ENCODE results near the gene DLX1.

DLX1 gene

DNA sequence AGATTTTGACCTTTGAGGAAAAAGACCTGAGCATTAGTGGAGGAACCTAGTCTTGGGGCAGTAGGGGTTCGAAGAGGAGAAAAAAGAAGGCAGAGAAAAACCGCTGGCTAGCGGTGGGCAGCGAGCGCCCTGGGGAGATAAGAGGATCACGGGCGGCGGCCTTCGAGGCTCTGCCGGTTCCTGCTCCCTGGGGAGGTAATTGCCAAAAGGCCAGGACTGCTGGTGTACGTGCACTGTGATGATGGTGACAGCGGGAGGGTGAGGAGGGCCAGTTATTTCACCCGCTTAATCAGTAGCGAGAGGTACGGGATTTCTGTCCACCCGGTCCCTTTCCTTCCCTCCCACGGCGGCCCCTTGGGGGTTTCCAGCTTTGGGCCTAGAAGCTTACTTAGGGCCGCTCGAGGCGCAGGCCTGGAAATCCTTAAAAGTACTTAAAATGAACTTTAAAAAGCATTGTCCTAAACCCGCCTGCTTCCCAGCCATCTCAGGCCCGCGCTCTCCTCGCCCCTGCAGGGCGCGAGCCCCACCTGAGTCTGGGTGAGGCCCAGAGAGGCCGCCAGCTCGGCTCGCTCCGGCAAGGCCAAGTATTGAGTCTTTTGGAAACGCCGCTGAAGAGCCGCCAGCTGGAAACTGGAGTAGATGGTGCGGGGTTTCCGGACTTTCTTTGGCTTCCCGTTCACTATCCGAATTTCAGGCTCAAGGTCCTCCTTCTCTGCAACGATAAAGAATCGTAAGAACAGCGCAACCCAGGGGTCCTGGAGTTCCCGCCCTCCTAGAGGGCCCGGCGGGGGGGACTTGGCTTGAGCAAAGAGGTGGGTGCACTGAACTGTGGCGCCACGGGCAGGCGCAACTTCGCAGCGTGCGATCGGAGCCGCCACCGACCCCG lies 15.9 kb downstream of the DLX1 start:
- TF ChIP-seq, protein P1, sequence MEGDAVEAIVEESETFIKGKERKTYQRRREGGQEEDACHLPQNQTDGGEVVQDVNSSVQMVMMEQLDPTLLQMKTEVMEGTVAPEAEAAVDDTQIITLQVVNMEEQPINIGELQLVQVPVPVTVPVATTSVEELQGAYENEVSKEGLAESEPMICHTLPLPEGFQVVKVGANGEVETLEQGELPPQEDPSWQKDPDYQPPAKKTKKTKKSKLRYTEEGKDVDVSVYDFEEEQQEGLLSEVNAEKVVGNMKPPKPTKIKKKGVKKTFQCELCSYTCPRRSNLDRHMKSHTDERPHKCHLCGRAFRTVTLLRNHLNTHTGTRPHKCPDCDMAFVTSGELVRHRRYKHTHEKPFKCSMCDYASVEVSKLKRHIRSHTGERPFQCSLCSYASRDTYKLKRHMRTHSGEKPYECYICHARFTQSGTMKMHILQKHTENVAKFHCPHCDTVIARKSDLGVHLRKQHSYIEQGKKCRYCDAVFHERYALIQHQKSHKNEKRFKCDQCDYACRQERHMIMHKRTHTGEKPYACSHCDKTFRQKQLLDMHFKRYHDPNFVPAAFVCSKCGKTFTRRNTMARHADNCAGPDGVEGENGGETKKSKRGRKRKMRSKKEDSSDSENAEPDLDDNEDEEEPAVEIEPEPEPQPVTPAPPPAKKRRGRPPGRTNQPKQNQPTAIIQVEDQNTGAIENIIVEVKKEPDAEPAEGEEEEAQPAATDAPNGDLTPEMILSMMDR (IDR thresholded peaks at IDR 0.05; ENCODE audit: borderline replicate concordance, control extremely low read depth, extremely low read depth, insufficient read depth, missing control alignments) = no peak
- peak; percentile 27 for DNase-seq (ENCODE audit: low spot score)
- in situ Hi-C loops (cut with MboI; ENCODE audit: low sequenced_read_pairs, unreplicated experiment) = loop anchor here (10.0 to 25.0 kb wide), 2 partner anchors 396 to 1164 kb away; partner anchors contain the start of gene GORASP2

- in situ Hi-C loops (cut with MboI; ENCODE audit: low sequenced_read_pairs, unreplicated experiment) = loop anchor here (10.0 to 25.0 kb wide), 2 partner anchors 397 to 1165 kb away; partner anchors contain the start of gene GORASP2
- TF ChIP-seq, protein P1 (IDR thresholded peaks at IDR 0.05; ENCODE audit: borderline replicate concordance, control extremely low read depth, extremely low read depth, insufficient read depth, missing control alignments) = no peak
- peak; percentile 34 for DNase-seq (ENCODE audit: low spot score)
These were observed 16.6 kb downstream of the DLX1 start for GRCh38 chr2:172101821-172102390.

- in situ Hi-C loops (cut with MboI; ENCODE audit: low sequenced_read_pairs, unreplicated experiment) = loop anchor here (10.0 to 25.0 kb wide), 2 partner anchors 398 to 1165 kb away; partner anchors contain the start of gene GORASP2
- TF ChIP-seq, protein P1 (IDR thresholded peaks at IDR 0.05; ENCODE audit: borderline replicate concordance, control extremely low read depth, extremely low read depth, insufficient read depth, missing control alignments) = no peak
- DNase-seq (ENCODE audit: low spot score) = peak; percentile 89
These were observed 17.4 kb downstream of the DLX1 start, which contains the start of gene DLX2 for GRCh38 chr2:172102391-172103359. Gene DLX2 (minus strand): TSS chr2:172102900. CDS start chr2:172102538, 362 bp downstream.

GRCh38 chr2:172103471-172104272 lies 18.4 kb downstream of the DLX1 start:
- in situ Hi-C loops (cut with MboI; ENCODE audit: low sequenced_read_pairs, unreplicated experiment) = loop anchor here (10.0 to 25.0 kb wide), 2 partner anchors 399 to 1166 kb away; partner anchors contain the start of gene GORASP2
- TF ChIP-seq, protein P1 (IDR thresholded peaks at IDR 0.05; ENCODE audit: borderline replicate concordance, control extremely low read depth, extremely low read depth, insufficient read depth, missing control alignments) = peak; percentile 92
- DNase-seq (ENCODE audit: low spot score) = peak; percentile 85

DNA sequence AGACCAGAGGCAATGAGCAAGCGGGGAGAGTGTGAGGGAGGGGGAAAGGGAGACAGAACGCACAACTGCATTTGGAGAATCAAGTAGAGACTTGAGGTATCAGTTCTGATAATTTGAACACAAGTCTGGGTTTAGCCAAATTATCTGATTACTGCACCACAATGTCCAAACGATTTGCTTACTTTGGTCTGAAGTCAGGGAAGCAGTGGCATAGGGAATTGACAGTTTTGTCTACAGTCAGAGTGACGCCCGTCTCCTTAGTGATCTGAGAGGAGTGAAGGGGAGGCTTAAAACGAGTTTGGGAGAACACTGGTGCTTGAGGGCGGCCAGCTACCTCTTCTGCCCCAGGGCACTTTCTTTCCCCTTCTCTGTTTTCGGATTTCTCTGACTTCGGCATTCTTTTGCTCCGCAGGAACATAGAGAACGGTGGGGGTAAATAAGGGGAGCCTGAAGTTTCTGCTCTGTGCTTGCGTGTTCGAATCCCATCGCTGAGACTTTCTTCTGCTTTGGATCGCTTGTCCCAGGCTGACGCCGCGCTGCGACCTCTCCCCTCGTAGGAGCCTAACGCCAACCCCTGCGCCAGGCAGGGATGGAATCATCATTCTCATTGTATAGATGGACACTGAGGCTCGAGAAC lies 20.3 kb downstream of the DLX1 start:
- in situ Hi-C loops (cut with MboI; ENCODE audit: low sequenced_read_pairs, unreplicated experiment) = loop anchor here (10.0 to 25.0 kb wide), 2 partner anchors 401 to 1168 kb away; partner anchors contain the start of gene GORASP2

More for the DNA sequence above, 20.3 kb downstream of the DLX1 start:
- TF ChIP-seq, protein P1 (IDR thresholded peaks at IDR 0.05; ENCODE audit: borderline replicate concordance, control extremely low read depth, extremely low read depth, insufficient read depth, missing control alignments) = no peak
- DNase-seq (ENCODE audit: low spot score) = peak; percentile 29
